Natural killer cell (primary cell): Measurements from ENCODE around the gene EPAS1. TPM values are rescaled to one million over a fixed set of nuclear protein-coding genes. Genes with fewer than 3 reads are reported as not detected.

ENCODE experiments used
- ATAC-seq, 3 donors: fragments of 150-1000 bp in 2 of 3; fragments of 200-7000 bp in 1 of 3; cut with Tn5 transposase; 1 replicate in 1 of 3; 2 replicates in 2 of 3; pipeline ENCODE4 v1.10.0; 2021; ENCODE audit warnings: mild to moderate bottlenecking in 2 of 3, moderate library complexity in 2 of 3
- DNase-seq, 2 donors: peaks; one replicate each; pipeline versions ENCODE4 v3.0.0 to v3.0.0-alpha.2; 2013 to 2021; ENCODE audit warnings: mixed read lengths in 1 of 2
- H3K27ac ChIP-seq: one replicate; pipeline ENCODE4 v1.5.1; 2013; ENCODE audit warnings: mild to moderate bottlenecking, low read length
- H3K27me3 ChIP-seq: one replicate; pipeline ENCODE4 v1.6.1; 2013; ENCODE audit warnings: low read length; ENCODE audit not compliant: control insufficient read depth, insufficient read depth
- H3K36me3 ChIP-seq: one replicate; pipeline ENCODE4 v1.6.1; 2013; ENCODE audit warnings: low read length; ENCODE audit not compliant: control insufficient read depth, insufficient read depth
- H3K4me1 ChIP-seq: one replicate; pipeline ENCODE4 v1.6.1; 2013; ENCODE audit warnings: low read length; ENCODE audit not compliant: control insufficient read depth, insufficient read depth
- H3K4me3 ChIP-seq: one replicate; pipeline ENCODE4 v1.5.1; 2013; ENCODE audit warnings: low read length
- H3K9me3 ChIP-seq: one replicate; pipeline ENCODE4 v1.6.1; 2013; ENCODE audit warnings: low read length; ENCODE audit not compliant: control insufficient read depth, insufficient read depth
- H3K27ac Mint-ChIP-seq, 2 donors: one replicate each; pipeline ENCODE4 v1.8.0; 2022; ENCODE audit warnings: mild to moderate bottlenecking in 2 of 2, mixed read lengths in 2 of 2, moderate library complexity in 1 of 2
- H3K27me3 Mint-ChIP-seq, 2 donors: one replicate each; pipeline ENCODE4 v1.8.0; 2022; ENCODE audit warnings: low read depth in 2 of 2, mixed read lengths in 2 of 2
- H3K36me3 Mint-ChIP-seq: one replicate; pipeline ENCODE4 v1.8.0; 2022; ENCODE audit warnings: mixed read lengths
- H3K4me1 Mint-ChIP-seq, 2 donors: one replicate each; pipeline ENCODE4 v1.8.0; 2022; ENCODE audit warnings: mixed read lengths in 2 of 2
- H3K4me3 Mint-ChIP-seq: one replicate; pipeline ENCODE4 v1.8.0; 2022; ENCODE audit warnings: mild to moderate bottlenecking, moderate library complexity, mixed read lengths
- H3K9me3 Mint-ChIP-seq, 2 donors: one replicate each; pipeline ENCODE4 v1.8.0; 2022; ENCODE audit warnings: mixed read lengths in 2 of 2
- CTCF ChIP-seq: fragments of 200-600 bp; IDR thresholded peaks from one replicate; pipeline ENCODE4 v1.8.0; 2022; ENCODE audit warnings: antibody characterized with exemption
- WGBS: methylation state at CpG from one replicate; pipeline ENCODE4 v1.1.7; 2013; ENCODE audit warnings: missing lambda C conversion rate; ENCODE audit not compliant: insufficient coverage; 5-methylcytosine and 5-hydroxymethylcytosine counted together
- intact Hi-C: fragments of 100-400 bp; cut with micrococcal nuclease; formaldehyde crosslinking; loops from one replicate; pipeline ENCODE4 v1.14.2; 2022
- total RNA-seq, 4 donors: library from RNA; stranded (reverse); fragments of 120-200 nt in 1 of 4; gene quantifications; one replicate each; pipeline versions ENCODE4 v1.2.3 to v1.2.4, GENCODE V29; 2013 to 2022

EPAS1 gene
- total RNA-seq, 3 donors from 2014 or later (not counting 1 experiment from before 2014, with no cell fraction given), result 2.1 to 61.4 (median 3.6) TPM

- peaks cover 27% of the 10 kb centered on the region for H3K4me1 ChIP-seq
- H3K9me3 ChIP-seq, result no peaks in the 10 kb centered on the region
- no peaks in the 10 kb centered on the region for H3K9me3 Mint-ChIP-seq
- ATAC-seq (no peak), DNase-seq (no peak)
- H3K36me3 Mint-ChIP-seq, result no peaks in the 10 kb centered on the region
- no peaks in the 10 kb centered on the region for H3K36me3 ChIP-seq
- no peak overlapping the region for H3K4me3 Mint-ChIP-seq
- H3K27ac ChIP-seq, result no peak overlapping the region
- no peak for TF ChIP-seq CTCF
- no peak overlapping the region for H3K4me3 ChIP-seq
- 100% methylated on average over 1 of the region's 1 CpG for WGBS
- H3K27me3 ChIP-seq, result no peaks in the 10 kb centered on the region
- no peak overlapping the region for H3K27ac Mint-ChIP-seq
- intact Hi-C loops, result no loop called here
- H3K4me1 Mint-ChIP-seq, result peaks cover 24 to 27% of the 10 kb centered on the region in 2 donors
- H3K27me3 Mint-ChIP-seq, result peaks cover 5 to 34% of the 10 kb centered on the region in 2 donors
Measured at GRCh38 chr2:46371854-46372253, 74.6 kb downstream of the EPAS1 start.

- Histone ChIP-seq H3K4me3 (no peak overlapping the region), H3K27ac (no peak overlapping the region), H3K9me3 (no peaks in the 10 kb centered on the region), H3K36me3 (no peaks in the 10 kb centered on the region), H3K27me3 (no peaks in the 10 kb centered on the region), H3K4me1 (peaks cover 27% of the 10 kb centered on the region)
- ATAC-seq (no peak), DNase-seq (no peak)
- Mint-ChIP-seq H3K4me1 (peaks cover 24 to 27% of the 10 kb centered on the region in 2 donors), H3K9me3 (no peaks in the 10 kb centered on the region), H3K27me3 (peaks cover 5 to 34% of the 10 kb centered on the region in 2 donors), H3K4me3 (no peak overlapping the region), H3K27ac (no peak overlapping the region), H3K36me3 (no peaks in the 10 kb centered on the region)
- TF ChIP-seq CTCF, result no peak
- whole genome bisulfite sequencing, result 94% methylated on average over 1 of the region's 2 CpGs
- intact Hi-C loops, result no loop called here
Measured at GRCh38 chr2:46372475-46372874, 75.3 kb downstream of the EPAS1 start.

GRCh38 chr2:46373238-46373637, 76.0 kb downstream of the EPAS1 start:
- WGBS, result 91% methylated on average over 4 of the region's 4 CpGs
- Histone ChIP-seq H3K36me3 (no peaks in the 10 kb centered on the region), H3K4me3 (no peak overlapping the region), H3K27ac (no peak overlapping the region), H3K4me1 (peaks cover 27% of the 10 kb centered on the region), H3K27me3 (no peaks in the 10 kb centered on the region), H3K9me3 (no peaks in the 10 kb centered on the region)
- Mint-ChIP-seq H3K27me3 (peaks cover 0 to 34% of the 10 kb centered on the region in 2 donors), H3K36me3 (no peaks in the 10 kb centered on the region), H3K4me1 (peaks cover 16 to 21% of the 10 kb centered on the region in 2 donors), H3K4me3 (no peak overlapping the region), H3K27ac (no peak overlapping the region), H3K9me3 (no peaks in the 10 kb centered on the region)
- intact Hi-C loops, result no loop called here
- DNase-seq, result no peak
- TF ChIP-seq CTCF, result no peak
- no peak for ATAC-seq

GRCh38 chr2:46375566-46376125, 78.4 kb downstream of the EPAS1 start:
- no peak for TF ChIP-seq CTCF
- H3K27me3 ChIP-seq, result no peaks in the 10 kb centered on the region
- peaks cover 0 to 29% of the 10 kb centered on the region in 2 donors for H3K27me3 Mint-ChIP-seq
- intact Hi-C loops, result no loop called here
- WGBS, result 97% methylated on average over 12 of the region's 12 CpGs
- no peaks in the 10 kb centered on the region for H3K36me3 ChIP-seq
- no peaks in the 10 kb centered on the region for H3K4me1 Mint-ChIP-seq
- no peaks in the 10 kb centered on the region for H3K9me3 Mint-ChIP-seq
- DNase-seq, result no peak
- H3K27ac ChIP-seq, result no peak overlapping the region
- no peak overlapping the region for H3K27ac Mint-ChIP-seq
- H3K4me1 ChIP-seq, result peaks cover 9% of the 10 kb centered on the region
- H3K9me3 ChIP-seq, result no peaks in the 10 kb centered on the region
- H3K4me3 ChIP-seq, result no peak overlapping the region
- no peaks in the 10 kb centered on the region for H3K36me3 Mint-ChIP-seq
- no peak for ATAC-seq
- no peak overlapping the region for H3K4me3 Mint-ChIP-seq
